HEK293 (cell line): Measurements from ENCODE around the gene STAG3.

Experiments used
- CTCF ChIA-PET: fragments of 350-600 bp; formaldehyde crosslinking; extraction: SDS; loops from one replicate; lab custom pipeline; 2021; ENCODE audit warnings: antibody characterized with exemption; lab: Yijun Ruan, JAX
- POLR2A ChIA-PET: fragments of 300-600 bp; formaldehyde crosslinking; extraction: SDS; loops from one replicate; lab custom pipeline; 2020; ENCODE audit warnings: antibody characterized with exemption, inconsistent platforms; lab: Yijun Ruan, JAX
- H3K27ac ChIP-seq: fragments of 200-500 bp; sonication (Bioruptor generic); 2 replicates; pipeline ENCODE4 v1.5.1; 2014; ENCODE audit warnings: low read depth, low read length, control low read depth, inconsistent platforms; ENCODE audit errors: extremely low read depth
- H3K36me3 ChIP-seq, 2 experiments: fragments of 200-500 bp in 1 of 2; sonication (Bioruptor generic) in 1 of 2; 1 replicate in 1 of 2; 2 replicates in 1 of 2; pipeline ENCODE4 v1.5.1; 2014 to 2017; ENCODE audit warnings: inconsistent platforms in 2 of 2, low read length in 2 of 2; ENCODE audit not compliant: control insufficient read depth in 2 of 2, insufficient read depth in 1 of 2
- H3K4me1 ChIP-seq: fragments of 200-500 bp; sonication (Bioruptor generic); 2 replicates; pipeline ENCODE4 v1.5.1; 2014; ENCODE audit warnings: mild to moderate bottlenecking, low read length, inconsistent platforms; ENCODE audit not compliant: control insufficient read depth, insufficient read depth
- H3K4me3 ChIP-seq: 2 replicates; pipeline ENCODE4 v1.5.1; 2011; ENCODE audit warnings: low read depth, mild to moderate bottlenecking, control low read depth, low read length, moderate library complexity
- H3K9me3 ChIP-seq: fragments of 200-500 bp; sonication (Bioruptor generic); 2 replicates; pipeline ENCODE4 v1.5.1; 2014; ENCODE audit warnings: low read depth, low read length, inconsistent platforms; ENCODE audit not compliant: control insufficient read depth, insufficient read depth
- AEBP2 ChIP-seq: fragments of 450-650 bp; formaldehyde crosslinking; IDR thresholded peaks from 2 replicates; pipeline ENCODE4 v1.5.1; 2016; ENCODE audit warnings: missing biosample characterization, missing genetic modification characterization, borderline replicate concordance
- GFI1B ChIP-seq: fragments of 450-650 bp; formaldehyde crosslinking; IDR thresholded peaks from 2 replicates; pipeline ENCODE4 v1.5.1; 2016; ENCODE audit warnings: missing biosample characterization, missing genetic modification characterization
- HOXD13 ChIP-seq: sonication (generic); formaldehyde crosslinking; IDR thresholded peaks from 2 replicates; pipeline ENCODE4 v1.8.0; 2022; ENCODE audit warnings: missing genetic modification reagents, borderline replicate concordance
- IKZF3 ChIP-seq: fragments of 450-650 bp; IDR thresholded peaks from 2 replicates; pipeline ENCODE4 v1.5.0; 2018; ENCODE audit warnings: missing biosample characterization, mild to moderate bottlenecking, missing genetic modification characterization, moderate library complexity
- OSR2 ChIP-seq: fragments of 450-650 bp; formaldehyde crosslinking; IDR thresholded peaks from 2 replicates; pipeline ENCODE4 v1.5.1; 2016; ENCODE audit warnings: missing biosample characterization, missing genetic modification characterization
- REST ChIP-seq: fragments of 450-650 bp; formaldehyde crosslinking; IDR thresholded peaks from 2 replicates; pipeline ENCODE4 v1.5.1; 2016; ENCODE audit warnings: missing biosample characterization, missing genetic modification characterization
- ZBTB17 ChIP-seq: fragments of 450-650 bp; formaldehyde crosslinking; IDR thresholded peaks from 2 replicates; pipeline ENCODE4 v1.5.1; 2016; ENCODE audit warnings: missing biosample characterization, missing genetic modification characterization
- ZBTB21 ChIP-seq: fragments of 450-650 bp; formaldehyde crosslinking; IDR thresholded peaks from 2 replicates; pipeline ENCODE4 v1.5.1; 2017; ENCODE audit warnings: missing biosample characterization, missing genetic modification characterization
- ZNF114 ChIP-seq: fragments of 450-650 bp; formaldehyde crosslinking; IDR thresholded peaks from 2 replicates; pipeline ENCODE4 v1.5.0; 2017; ENCODE audit warnings: missing biosample characterization, missing genetic modification characterization
- ZNF19 ChIP-seq: fragments of 450-650 bp; formaldehyde crosslinking; IDR thresholded peaks from 2 replicates; pipeline ENCODE4; 2016; ENCODE audit warnings: missing biosample characterization, missing genetic modification characterization, low read depth
- ZNF211 ChIP-seq: fragments of 450-650 bp; formaldehyde crosslinking; IDR thresholded peaks from 2 replicates; pipeline ENCODE4 v1.5.1; 2016; ENCODE audit warnings: low read depth, missing biosample characterization, missing genetic modification characterization
- ZNF335 ChIP-seq: fragments of 450-650 bp; formaldehyde crosslinking; conservative IDR thresholded peaks from 2 replicates; pipeline ENCODE4 v1.5.1; 2016; ENCODE audit warnings: missing biosample characterization, missing genetic modification characterization
- ZNF398 ChIP-seq: fragments of 450-650 bp; formaldehyde crosslinking; IDR thresholded peaks from 2 replicates; pipeline ENCODE4 v1.5.1; 2017; ENCODE audit warnings: missing biosample characterization, missing genetic modification characterization
- ZNF548 ChIP-seq: fragments of 450-650 bp; formaldehyde crosslinking; IDR thresholded peaks from 2 replicates; pipeline ENCODE4 v1.5.1; 2016; ENCODE audit warnings: missing biosample characterization, missing genetic modification characterization
- ZNF596 ChIP-seq: fragments of 450-650 bp; IDR thresholded peaks from 2 replicates; pipeline ENCODE4 v1.5.0; 2018; ENCODE audit warnings: missing biosample characterization, mild to moderate bottlenecking, missing genetic modification characterization, moderate library complexity
- ZNF624 ChIP-seq: fragments of 450-650 bp; formaldehyde crosslinking; IDR thresholded peaks from 2 replicates; pipeline ENCODE4 v1.5.1; 2017; ENCODE audit warnings: missing biosample characterization, missing genetic modification characterization
- ZNF664 ChIP-seq: fragments of 450-650 bp; formaldehyde crosslinking; IDR thresholded peaks from 2 replicates; pipeline ENCODE4 v1.5.1; 2016; ENCODE audit warnings: missing biosample characterization, missing genetic modification characterization
- ZNF677 ChIP-seq: fragments of 450-650 bp; IDR thresholded peaks from 2 replicates; pipeline ENCODE4 v1.5.0; 2018; ENCODE audit warnings: missing biosample characterization, mild to moderate bottlenecking, missing genetic modification characterization, moderate library complexity
- ZNF692 ChIP-seq: fragments of 450-650 bp; formaldehyde crosslinking; IDR thresholded peaks from 2 replicates; pipeline ENCODE4 v1.5.1; 2016; ENCODE audit warnings: missing biosample characterization, missing genetic modification characterization
- ZSCAN18 ChIP-seq: fragments of 450-650 bp; formaldehyde crosslinking; IDR thresholded peaks from 2 replicates; pipeline ENCODE4 v1.5.1; 2016; ENCODE audit warnings: missing biosample characterization, missing genetic modification characterization

Gene STAG3

GRCh38 chr7:100167912-100168323 is 9.8 kb upstream of the STAG3 start (continued):
- no peak for TF ChIP-seq AEBP2
- TF ChIP-seq REST (tag by site-specific recombination): no peak
- 0 out of 2 replicates have a peak, but pooled peaks have one; percentile 17 for TF ChIP-seq ZBTB21 (tag by site-specific recombination)
- peak; percentile 94 for TF ChIP-seq ZNF398 (tag by site-specific recombination)
- no peak for TF ChIP-seq HOXD13 (CRISPR knock-in tag)
- 0 out of 2 replicates have a peak, but pooled peaks have one; percentile 62 for TF ChIP-seq ZNF692 (tag by site-specific recombination)
- peak; percentile 71; the same call in 1 of the 2 replicates for TF ChIP-seq ZSCAN18 (tag by site-specific recombination)
- no peak for TF ChIP-seq ZNF677 (tag by site-specific recombination)
- TF ChIP-seq ZNF596 (tag by site-specific recombination): no peak
- peak; percentile 40; the same call in 1 of the 2 replicates for TF ChIP-seq OSR2 (tag by site-specific recombination)
- TF ChIP-seq ZNF624 (tag by site-specific recombination): peak; percentile 16; the same call in 1 of the 2 replicates
- no peak for TF ChIP-seq ZNF19

GRCh38 chr7:100169147-100169850 is 8.4 kb upstream of the STAG3 start:
- H3K9me3 ChIP-seq: no peaks in the 10 kb centered on the region
- no peak overlapping the region for H3K4me3 ChIP-seq
- POLR2A ChIA-PET: interaction anchor here (0.6 kb wide), 3 partner anchors 11 to 1682 kb away, joined by 3 read pairs; no protein-coding TSS in a partner anchor
- TF ChIP-seq IKZF3: no peak
- TF ChIP-seq ZNF335 (tag by site-specific recombination): peak; percentile 29; the same call in 1 of the 2 replicates
- TF ChIP-seq ZNF211: no peak
- TF ChIP-seq ZNF664: no peak
- no peak for TF ChIP-seq ZBTB17
- TF ChIP-seq GFI1B: no peak
- TF ChIP-seq ZNF548 (tag by site-specific recombination): no peak
- no peak for TF ChIP-seq ZNF114 (tag by site-specific recombination)
- CTCF ChIA-PET: no interaction called here
- peaks cover 5% of the 10 kb centered on the region for H3K4me1 ChIP-seq
- no peak overlapping the region for H3K27ac ChIP-seq
- no peaks in the 10 kb centered on the region for H3K36me3 ChIP-seq
